Measurements from ENCODE around the gene TFCP2.

DNA sequence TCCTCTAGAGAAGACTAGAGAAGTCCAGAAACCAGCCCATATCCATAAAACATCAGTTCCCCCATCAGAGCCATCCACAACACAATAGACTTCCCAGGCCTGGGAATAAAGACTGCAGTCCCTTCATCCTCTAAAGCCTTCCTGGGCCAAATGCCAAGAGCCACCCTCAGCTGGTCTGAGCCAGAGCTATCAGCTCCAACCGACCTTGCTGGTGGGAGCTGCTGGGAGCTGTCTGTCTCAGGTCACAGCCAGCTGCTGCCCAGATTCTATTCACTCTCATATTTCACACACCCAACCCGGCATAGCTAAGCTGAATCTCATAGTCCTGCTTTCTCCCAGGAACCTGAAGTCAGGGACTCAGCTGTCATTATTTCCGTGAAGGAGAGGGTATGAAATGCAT, 10.9 kb upstream of the TFCP2 start:
- TF ChIP-seq, protein P1, sequence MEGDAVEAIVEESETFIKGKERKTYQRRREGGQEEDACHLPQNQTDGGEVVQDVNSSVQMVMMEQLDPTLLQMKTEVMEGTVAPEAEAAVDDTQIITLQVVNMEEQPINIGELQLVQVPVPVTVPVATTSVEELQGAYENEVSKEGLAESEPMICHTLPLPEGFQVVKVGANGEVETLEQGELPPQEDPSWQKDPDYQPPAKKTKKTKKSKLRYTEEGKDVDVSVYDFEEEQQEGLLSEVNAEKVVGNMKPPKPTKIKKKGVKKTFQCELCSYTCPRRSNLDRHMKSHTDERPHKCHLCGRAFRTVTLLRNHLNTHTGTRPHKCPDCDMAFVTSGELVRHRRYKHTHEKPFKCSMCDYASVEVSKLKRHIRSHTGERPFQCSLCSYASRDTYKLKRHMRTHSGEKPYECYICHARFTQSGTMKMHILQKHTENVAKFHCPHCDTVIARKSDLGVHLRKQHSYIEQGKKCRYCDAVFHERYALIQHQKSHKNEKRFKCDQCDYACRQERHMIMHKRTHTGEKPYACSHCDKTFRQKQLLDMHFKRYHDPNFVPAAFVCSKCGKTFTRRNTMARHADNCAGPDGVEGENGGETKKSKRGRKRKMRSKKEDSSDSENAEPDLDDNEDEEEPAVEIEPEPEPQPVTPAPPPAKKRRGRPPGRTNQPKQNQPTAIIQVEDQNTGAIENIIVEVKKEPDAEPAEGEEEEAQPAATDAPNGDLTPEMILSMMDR (IDR thresholded peaks at IDR 0.05): no peak
- no peak for TF ChIP-seq POLR2A (IDR thresholded peaks at IDR 0.05)
